Fibroblast of pulmonary artery (primary cell): ENCODE data around the gene DDHD1.
A peak's percentile ranks its signal among the peaks of the same experiment; 100 is the strongest.
"Not testable (repeated sequence)": the region's sequence is repeated elsewhere in the genome, so short reads cannot be mapped to it uniquely, and the experiment has no call there.

Experiments used
- DNase-seq: peaks from one replicate; pipeline ENCODE4 v3.0.0-alpha.2; 2010; ENCODE audit warnings: low read depth
- H3K4me3 ChIP-seq: replicated peaks from 2 replicates; pipeline ENCODE4 v1.5.1; 2011; ENCODE audit warnings: low read depth, mild to moderate bottlenecking, control low read depth, low read length, moderate library complexity
- CTCF ChIP-seq: IDR thresholded peaks from 2 replicates; pipeline ENCODE4 v1.5.1; 2011; ENCODE audit warnings: mild to moderate bottlenecking, control low read depth, low read length, inconsistent platforms; ENCODE audit errors: missing control alignments

Gene DDHD1

GRCh38 chr14:53106768-53107167, 46.4 kb downstream of the DDHD1 start:
- H3K4me3 ChIP-seq: no peak overlapping the region
- no peak for TF ChIP-seq CTCF
- DNase-seq: no peak

GRCh38 chr14:53103636-53104340, 49.3 kb downstream of the DDHD1 start:
- no peak for TF ChIP-seq CTCF
- H3K4me3 ChIP-seq: no peak overlapping the region
- no peak for DNase-seq

DNA sequence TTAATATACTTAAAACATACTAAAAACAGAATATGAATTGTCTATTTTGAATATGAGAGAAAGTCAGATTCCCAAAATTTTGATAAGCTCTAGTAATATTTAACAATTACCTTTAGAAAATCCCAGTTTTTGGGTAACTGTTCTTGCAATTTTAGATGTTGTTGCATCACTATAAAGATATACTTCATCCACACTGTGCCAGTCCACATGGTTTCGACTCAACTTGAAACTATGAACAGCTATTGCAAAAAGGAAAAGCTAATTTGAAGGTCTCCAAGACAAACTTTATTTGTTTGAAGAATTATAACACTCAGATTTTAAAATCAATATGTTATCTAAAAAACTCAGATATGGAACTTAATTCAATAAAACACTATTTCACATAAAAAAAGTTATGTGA, 59.9 kb downstream of the DDHD1 start:
- no peak for TF ChIP-seq CTCF
- H3K4me3 ChIP-seq: no peak overlapping the region
- DNase-seq: peak; percentile 35

DNA sequence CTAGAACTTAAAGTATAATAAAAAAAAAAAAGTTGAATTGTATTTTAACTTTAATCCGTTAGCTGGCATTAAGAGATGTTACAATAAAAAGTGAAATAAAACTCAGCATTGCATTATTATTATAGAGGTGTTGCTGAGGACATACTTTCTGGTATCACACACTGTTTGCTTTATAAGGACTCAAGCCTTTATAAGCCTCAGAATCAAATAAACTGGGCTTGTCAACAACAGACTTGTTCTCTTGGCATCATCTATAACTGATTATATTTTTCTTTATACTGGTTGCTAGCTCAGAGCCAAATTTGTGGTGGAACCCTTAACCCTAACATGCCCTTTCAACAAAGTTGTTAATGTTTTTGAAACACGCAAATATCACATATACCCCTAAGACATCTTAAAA, 62.3 kb downstream of the DDHD1 start:
- DNase-seq: no peak
- TF ChIP-seq CTCF: no peak

DNA sequence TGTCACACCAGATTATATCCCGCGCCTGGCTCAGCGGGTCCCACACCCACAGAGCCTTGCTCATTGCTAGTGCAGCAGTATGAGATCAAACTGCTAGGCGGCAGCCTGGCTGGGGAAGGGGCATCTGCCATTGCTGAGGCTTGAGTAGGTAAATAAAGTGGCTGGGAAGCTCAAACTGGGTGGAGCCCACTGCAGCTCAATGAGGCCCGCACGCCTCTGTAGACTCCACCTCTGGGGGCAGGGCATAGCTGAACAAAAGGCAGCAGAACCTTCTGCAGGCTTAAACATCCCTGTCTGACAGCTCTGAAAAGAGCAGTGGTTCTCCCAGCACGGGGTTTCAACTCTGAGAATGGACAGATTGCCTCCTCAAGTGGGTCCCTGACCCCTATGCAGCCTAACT, 68.2 kb downstream of the DDHD1 start:
- H3K4me3 ChIP-seq, DNase-seq: not testable (repeated sequence)

More for the DNA sequence above, 62.3 kb downstream of the DDHD1 start:
- no peak overlapping the region for H3K4me3 ChIP-seq

DNA sequence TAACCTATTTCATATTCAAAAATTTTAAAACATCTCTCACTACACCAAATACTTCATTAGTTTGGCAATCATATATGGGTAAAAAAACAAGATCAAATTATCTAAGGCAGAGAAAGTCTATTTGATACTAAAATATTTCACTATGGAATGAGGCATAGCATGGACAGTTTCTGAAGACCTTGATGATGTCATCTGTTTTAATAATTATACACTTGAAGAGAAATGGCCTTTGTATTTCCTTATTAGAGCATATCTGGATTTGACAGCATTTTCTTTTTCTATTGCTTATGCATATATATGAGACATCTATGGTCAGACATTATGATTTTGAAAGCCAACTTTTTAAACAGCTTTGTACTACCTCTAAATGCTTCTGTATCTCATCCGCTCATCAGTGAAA, 88.6 kb downstream of the DDHD1 start:
- no peak for DNase-seq
- no peak overlapping the region for H3K4me3 ChIP-seq
- no peak for TF ChIP-seq CTCF

GRCh38 chr14:53062856-53063255, 90.3 kb downstream of the DDHD1 start:
- no peak overlapping the region for H3K4me3 ChIP-seq
- DNase-seq: peak; percentile 75
- no peak for TF ChIP-seq CTCF
